Aorta (tissue), 5 donors: Measurements from ENCODE around the gene COBL. TPM values are rescaled to one million over a fixed set of nuclear protein-coding genes. Genes with fewer than 3 reads are reported as not detected.

Experiments
- ATAC-seq: fragments of 200-7000 bp; cut with Tn5 transposase; one replicate; pipeline ENCODE4 v1.9.1; 2022; ENCODE audit warnings: moderate library complexity; ENCODE audit not compliant: low FRiP score
- DNase-seq, 2 donors: peaks; one replicate each; pipeline ENCODE4 v3.0.0-alpha.2; 2020
- H3K27ac ChIP-seq, 2 donors: one replicate each; pipeline ENCODE4 v1.5.1; 2013; ENCODE audit warnings: low read length in 2 of 2, mild to moderate bottlenecking in 2 of 2, moderate library complexity in 2 of 2, control low read depth in 1 of 2, inconsistent platforms in 1 of 2, low read depth in 1 of 2
- H3K27me3 ChIP-seq, 2 donors: one replicate each; pipeline ENCODE4 v1.6.1; 2013; ENCODE audit warnings: control low read depth in 1 of 2, low read length in 1 of 2, mild to moderate bottlenecking in 1 of 2, moderate library complexity in 1 of 2; ENCODE audit not compliant: insufficient read depth in 2 of 2, control insufficient read depth in 1 of 2
- H3K36me3 ChIP-seq, 2 donors: one replicate each; pipeline ENCODE4 v1.6.1; 2013; ENCODE audit warnings: control low read depth in 1 of 2, low read length in 1 of 2, mild to moderate bottlenecking in 1 of 2; ENCODE audit not compliant: insufficient read depth in 2 of 2, control insufficient read depth in 1 of 2
- H3K4me1 ChIP-seq, 2 donors: one replicate each; pipeline ENCODE4 v1.6.1; 2013; ENCODE audit warnings: low read length in 2 of 2, control low read depth in 1 of 2, mild to moderate bottlenecking in 1 of 2, moderate library complexity in 1 of 2; ENCODE audit not compliant: insufficient read depth in 2 of 2, control insufficient read depth in 1 of 2
- H3K4me3 ChIP-seq, 2 donors: one replicate each; pipeline ENCODE4 v1.5.1; 2013; ENCODE audit warnings: low read length in 2 of 2, control low read depth in 1 of 2, mild to moderate bottlenecking in 1 of 2
- H3K9me3 ChIP-seq: one replicate; pipeline ENCODE4 v1.6.1; 2013; ENCODE audit warnings: mild to moderate bottlenecking, low read length; ENCODE audit not compliant: control insufficient read depth
- WGBS, 2 donors: extraction: QIAGEN DNeasy Blood & Tissue Kit; methylation state at CpG; one replicate each; pipeline ENCODE4 v1.1.7; 2013; 5-methylcytosine and 5-hydroxymethylcytosine counted together
- intact Hi-C, 2 donors: fragments of 100-400 bp; cut with DNase I; formaldehyde crosslinking; loops; one replicate each; pipeline versions ENCODE4 v1.14.2 to v1.15.0; 2022
- polyA plus RNA-seq, 2 donors: library from polyadenylated mRNA; stranded (reverse); fragments of 200-250 nt; gene quantifications; one replicate each; pipeline ENCODE4 v1.2.3, GENCODE V29; 2013
- total RNA-seq, 2 donors: library from RNA; stranded (reverse); fragmentation: NEBNext Ultra II Directional; extraction: Animal tissue kit (Norgen Biotek cat#: 25700); gene quantifications; one replicate each; pipeline ENCODE4 v1.2.1, GENCODE V29; 2021
- donor health status: healthy with polysubstance abuse.
- donor health status: Bipolar disorder and iron deficiency.
- donor health status: DM: no; HTN: no; CAD: no.
- donor health status: DM: no; HTN: no; CAD: no.
- donor health status: DM: yes; HTN: yes; CAD: no.

COBL gene
- total and polyA plus RNA-seq, 4 donors, result 0.31 to 5.3 (median 1.1) TPM

DNA sequence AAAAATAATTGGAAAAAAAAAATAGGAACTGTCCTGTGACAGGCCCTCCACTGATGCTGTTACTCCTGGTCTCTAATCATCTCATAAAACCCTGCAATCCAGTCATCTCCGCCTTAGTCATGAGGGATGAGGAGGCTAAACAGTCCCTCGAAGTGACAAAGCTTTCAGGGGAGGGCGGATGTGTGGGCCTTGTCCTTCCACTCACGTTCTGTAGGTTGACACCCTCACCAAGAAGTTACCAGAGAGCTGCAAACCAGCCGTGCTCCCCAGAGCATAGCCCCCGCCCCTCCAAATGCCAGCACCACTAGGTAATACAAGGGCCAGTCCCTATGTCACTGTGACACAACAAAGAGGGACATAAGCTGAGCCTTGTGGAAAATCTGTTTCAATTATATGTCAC, 11.9 kb downstream of the COBL start:
- Histone ChIP-seq H3K27ac (no peak overlapping the region), H3K27me3 (no peaks in the 10 kb centered on the region), H3K4me1 (no peaks in the 10 kb centered on the region), H3K9me3 (no peaks in the 10 kb centered on the region), H3K4me3 (no peak overlapping the region), H3K36me3 (no peaks in the 10 kb centered on the region)
- intact Hi-C loops, result no loop called here
- WGBS, 2 donors, result 77 to 81% methylated on average over 6 of the region's 6 CpGs
- ATAC-seq, result no peak
- DNase-seq, result no peak

DNA sequence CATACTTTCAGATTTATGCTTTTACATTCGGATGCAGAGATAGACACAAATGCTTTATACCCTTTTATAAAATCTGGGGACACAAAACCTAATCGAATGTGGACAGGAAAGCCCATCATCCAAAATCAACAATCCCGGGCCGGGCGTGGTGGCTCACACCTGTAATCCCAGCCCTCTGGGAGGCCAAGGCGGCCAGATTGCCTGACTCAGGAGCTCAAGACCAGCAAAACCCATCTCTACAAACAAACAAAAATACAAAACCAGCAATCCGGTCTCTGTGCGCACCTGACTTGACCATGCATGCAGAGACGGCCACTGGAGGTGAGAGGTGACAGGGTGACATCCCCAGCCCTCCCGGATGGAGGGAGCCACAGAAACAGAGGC, 13.5 kb downstream of the COBL start:
- 89 to 92% methylated on average over 10 of the region's 10 CpGs for WGBS, 2 donors
- Histone ChIP-seq H3K4me3 (no peak overlapping the region), H3K9me3 (no peaks in the 10 kb centered on the region), H3K27ac (no peak overlapping the region), H3K36me3 (no peaks in the 10 kb centered on the region), H3K27me3 (no peaks in the 10 kb centered on the region), H3K4me1 (no peaks in the 10 kb centered on the region)
- intact Hi-C loops, result no loop called here
- no peak for ATAC-seq
- DNase-seq, result no peak

DNA sequence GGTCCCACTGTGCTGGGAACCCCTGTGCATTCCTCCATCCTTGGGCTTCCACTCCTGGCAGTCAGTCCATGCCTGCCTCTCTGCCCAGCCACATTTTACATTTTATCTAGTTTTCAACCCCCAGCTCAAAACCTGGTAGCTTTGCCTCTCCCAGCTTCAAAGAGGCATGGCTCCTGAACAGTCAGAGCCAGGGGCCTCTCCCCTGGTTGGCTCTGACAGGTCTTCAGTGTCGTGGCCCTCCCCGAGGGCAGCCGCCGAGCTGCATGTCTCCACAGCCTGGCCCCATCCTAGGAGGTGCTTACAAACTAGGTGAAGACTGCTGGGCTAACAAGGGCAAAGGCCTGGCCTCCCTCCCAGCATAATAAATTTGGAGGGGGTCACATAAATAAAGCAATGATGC, 14.8 kb downstream of the COBL start:
- DNase-seq (no peak), ATAC-seq (no peak)
- no peaks in the 10 kb centered on the region for H3K27me3 ChIP-seq
- no peaks in the 10 kb centered on the region for H3K4me1 ChIP-seq
- WGBS, 2 donors, result 83 to 84% methylated on average over 4 of the region's 4 CpGs
- no peaks in the 10 kb centered on the region for H3K36me3 ChIP-seq
- no peak overlapping the region for H3K4me3 ChIP-seq
- no peak overlapping the region for H3K27ac ChIP-seq
- no peaks in the 10 kb centered on the region for H3K9me3 ChIP-seq
- intact Hi-C loops, result no loop called here

DNA sequence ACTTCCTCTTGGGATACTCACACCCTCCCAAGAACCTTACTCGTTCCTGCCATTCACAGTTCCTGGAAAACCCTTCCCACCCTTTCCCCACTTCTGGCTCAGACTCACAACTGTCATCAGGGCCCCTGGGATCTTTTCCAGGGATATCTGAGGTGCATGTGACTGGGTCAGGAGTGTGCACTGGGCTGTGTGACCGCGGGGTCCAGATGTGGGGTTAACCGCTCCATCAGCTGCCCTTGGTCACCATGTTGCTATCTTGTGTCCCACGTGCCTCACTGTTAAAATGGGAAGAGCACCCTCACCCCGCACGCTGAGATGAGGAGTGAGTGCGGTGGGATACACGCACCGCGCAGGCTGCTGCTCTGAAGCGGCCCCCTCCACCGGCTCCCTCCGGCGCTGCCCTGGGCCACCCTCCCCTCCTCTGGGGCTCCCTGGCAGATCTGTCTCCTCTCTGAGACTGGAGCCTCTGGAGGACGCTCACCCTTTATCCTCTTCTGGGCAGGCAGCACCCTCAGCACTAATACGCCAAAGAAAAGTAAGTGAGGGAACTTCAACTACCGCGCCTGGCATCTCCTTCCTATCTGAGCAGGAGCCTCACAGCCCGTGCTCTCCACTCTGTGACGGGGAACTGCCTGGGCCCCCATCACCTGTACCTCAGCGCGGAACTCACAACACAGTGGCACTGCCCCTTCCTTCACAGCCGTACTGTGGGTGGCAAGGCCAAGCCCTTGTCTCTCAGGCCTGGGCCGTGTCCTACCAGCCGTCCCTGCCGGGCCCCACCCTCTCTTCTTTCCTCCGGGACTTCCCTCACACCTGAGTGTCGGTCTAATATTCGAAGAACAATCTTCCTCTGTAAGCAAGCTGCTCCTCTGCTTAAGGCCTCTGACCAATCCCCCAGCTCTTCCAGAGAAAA, 15.6 kb downstream of the COBL start:
- ATAC-seq (no peak), DNase-seq (no peak)
- WGBS, 2 donors, result 92% methylated on average over 30 of the region's 30 CpGs
- intact Hi-C loops, result no loop called here
- Histone ChIP-seq H3K4me1 (no peaks in the 10 kb centered on the region), H3K4me3 (no peak overlapping the region), H3K27me3 (no peaks in the 10 kb centered on the region), H3K27ac (no peak overlapping the region), H3K36me3 (no peaks in the 10 kb centered on the region), H3K9me3 (no peaks in the 10 kb centered on the region)

- Histone ChIP-seq H3K27me3 (no peaks in the 10 kb centered on the region), H3K4me1 (no peaks in the 10 kb centered on the region), H3K27ac (no peak overlapping the region), H3K36me3 (no peaks in the 10 kb centered on the region), H3K9me3 (no peaks in the 10 kb centered on the region), H3K4me3 (no peak overlapping the region)
- ATAC-seq (no peak), DNase-seq (no peak)
- WGBS, 2 donors, result 94% methylated on average over 5 of the region's 5 CpGs
- intact Hi-C loops, result no loop called here
Observed at GRCh38 chr7:51299391-51300133, 17.0 kb downstream of the COBL start.

GRCh38 chr7:51298912-51299311, 17.7 kb downstream of the COBL start:
- DNase-seq (no peak), ATAC-seq (no peak)
- H3K4me3 ChIP-seq, result no peak overlapping the region
- H3K27me3 ChIP-seq, result no peaks in the 10 kb centered on the region
- H3K4me1 ChIP-seq, result no peaks in the 10 kb centered on the region
- no peaks in the 10 kb centered on the region for H3K36me3 ChIP-seq
- intact Hi-C loops, result no loop called here
- 86 to 89% methylated on average over 5 of the region's 5 CpGs for WGBS, 2 donors
- H3K27ac ChIP-seq, result no peak overlapping the region
- no peaks in the 10 kb centered on the region for H3K9me3 ChIP-seq

DNA sequence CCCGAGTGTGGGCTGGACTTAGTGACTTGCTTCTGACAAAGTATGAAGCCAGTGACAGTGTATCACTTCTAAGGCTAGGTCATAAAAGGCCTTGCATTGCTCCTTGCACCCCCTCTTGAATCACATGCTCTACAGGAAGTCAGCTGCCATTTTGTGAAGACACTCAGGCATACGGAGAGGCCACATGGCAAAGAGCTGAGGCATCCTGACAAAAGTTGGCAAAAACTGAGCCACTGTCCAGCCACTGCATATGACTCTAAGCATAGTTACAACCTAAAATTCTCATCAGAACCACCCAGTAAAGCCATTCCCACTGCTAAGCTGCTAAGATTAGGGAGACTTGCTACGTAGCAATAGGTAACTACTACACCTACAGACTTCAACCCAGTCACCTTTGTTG, 18.6 kb downstream of the COBL start:
- H3K4me1 ChIP-seq, result no peaks in the 10 kb centered on the region
- intact Hi-C loops, result no loop called here
- 85 to 91% methylated on average over 3 of the region's 3 CpGs for WGBS, 2 donors
- H3K36me3 ChIP-seq, result no peaks in the 10 kb centered on the region
- no peaks in the 10 kb centered on the region for H3K9me3 ChIP-seq
- H3K4me3 ChIP-seq, result no peak overlapping the region
- no peak for DNase-seq
- no peak overlapping the region for H3K27ac ChIP-seq
- ATAC-seq, result no peak
- no peaks in the 10 kb centered on the region for H3K27me3 ChIP-seq

- DNase-seq, result no peak
- Histone ChIP-seq H3K4me1 (no peaks in the 10 kb centered on the region), H3K4me3 (no peak overlapping the region), H3K9me3 (no peaks in the 10 kb centered on the region), H3K36me3 (no peaks in the 10 kb centered on the region), H3K27me3 (no peaks in the 10 kb centered on the region), H3K27ac (no peak overlapping the region)
- no peak for ATAC-seq
- intact Hi-C loops, result no loop called here
- WGBS, 2 donors, result 53 to 68% methylated on average over 3 of the region's 3 CpGs
Observed at GRCh38 chr7:51295440-51296245, 21.0 kb downstream of the COBL start.
